Measurements from ENCODE around the gene PRPH. TPM values are rescaled to one million over a fixed set of nuclear protein-coding genes. Genes with fewer than 3 reads are reported as not detected.
"Not testable (repeated sequence)": the region's sequence is repeated elsewhere in the genome, so short reads cannot be mapped to it uniquely, and the experiment has no call there.

PRPH gene
- total RNA-seq, 2 experiments from 2014 or later: not detected

DNA sequence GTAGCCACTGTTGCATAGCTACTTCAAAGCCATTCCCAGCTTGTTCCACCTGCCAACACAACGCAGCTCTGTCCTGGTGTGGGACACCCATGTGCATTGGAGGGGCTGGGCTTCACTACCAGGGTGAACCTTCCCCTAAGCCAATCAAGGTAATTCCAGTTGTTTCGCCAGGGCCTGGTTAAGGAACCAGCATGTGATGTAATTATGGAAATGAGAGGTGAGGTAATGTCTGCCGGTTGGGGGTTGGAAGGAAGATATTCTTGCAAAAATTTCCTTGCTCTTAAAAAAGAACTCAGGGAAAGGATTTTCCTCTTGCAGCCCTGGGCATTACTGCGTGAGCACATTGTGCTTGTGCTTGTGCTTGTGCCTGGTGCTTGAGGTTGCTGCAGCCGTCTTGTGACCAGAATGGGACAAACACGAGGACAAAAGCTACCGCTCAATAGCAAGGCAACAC lies 15.2 kb upstream of the PRPH start:
- Mint-ChIP-seq H3K27ac (no peak overlapping the region), H3K36me3 (ENCODE audit: low read depth) (peaks cover 1% of the 10 kb centered on the region), H3K4me1 (ENCODE audit: low read depth) (no peaks in the 10 kb centered on the region), H3K27me3 (ENCODE audit: low read depth) (peaks cover 6% of the 10 kb centered on the region), H3K9me3 (ENCODE audit: insufficient read depth) (no peaks in the 10 kb centered on the region), H3K4me3 (no peak overlapping the region)
- CTCF ChIA-PET: interaction anchor here (0.8 to 2.0 kb wide), 5 partner anchors 9 to 77 kb away, joined by 3 to 6 read pairs (median 4); no protein-coding TSS in a partner anchor
- DNase-seq (no peak), ATAC-seq (no peak)
- POLR2A ChIA-PET: no interaction called here

DNA sequence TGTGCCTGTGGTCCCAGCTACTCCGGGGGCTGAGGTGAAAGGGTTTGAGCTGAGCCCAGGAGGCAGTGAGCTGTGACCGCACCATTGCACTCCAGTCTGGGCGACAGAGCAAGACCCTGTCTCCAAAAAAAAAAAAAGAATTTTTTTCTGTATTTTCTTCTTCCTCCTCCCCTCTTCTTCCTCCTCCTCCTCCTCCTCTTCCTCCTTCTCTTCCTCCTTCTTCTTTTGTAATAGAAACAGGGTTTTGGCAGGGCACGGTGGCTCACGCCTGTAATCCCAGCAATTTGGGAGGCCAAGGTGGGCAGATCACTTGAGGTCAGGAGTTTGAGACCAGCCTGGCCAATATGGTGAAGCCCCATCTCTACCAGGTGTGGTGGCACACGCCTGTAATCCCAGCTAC lies 14.4 kb upstream of the PRPH start:
- H3K9me3 Mint-ChIP-seq (ENCODE audit: insufficient read depth); H3K4me3 Mint-ChIP-seq; H3K27ac Mint-ChIP-seq; DNase-seq; H3K27me3 Mint-ChIP-seq (ENCODE audit: low read depth); POLR2A ChIA-PET; H3K4me1 Mint-ChIP-seq (ENCODE audit: low read depth); H3K36me3 Mint-ChIP-seq (ENCODE audit: low read depth); ATAC-seq: not testable (repeated sequence)
- CTCF ChIA-PET: interaction anchor here (2.0 kb wide), 1 partner anchor 17 kb away, joined by 6 read pairs; no protein-coding TSS in a partner anchor

DNA sequence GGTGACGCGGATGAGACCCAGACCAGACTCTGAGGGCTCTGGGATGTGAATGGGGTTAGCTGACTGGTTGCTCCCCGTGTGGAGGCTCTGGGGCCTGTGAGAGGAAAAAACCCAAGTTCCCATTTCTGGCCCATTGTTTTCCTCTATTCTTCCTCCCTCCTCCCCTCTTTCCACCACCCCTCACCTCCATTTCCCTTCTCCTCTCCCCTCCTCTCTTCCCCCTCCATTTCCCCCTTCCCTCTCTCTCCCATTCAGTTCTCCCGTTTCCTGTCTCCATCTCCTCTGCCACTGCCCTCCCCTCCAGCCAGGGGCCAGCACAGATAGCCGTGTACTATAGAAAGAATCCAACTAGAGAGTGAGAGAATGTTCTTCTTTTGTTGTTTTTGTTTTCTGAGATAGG lies 12.6 kb upstream of the PRPH start:
- Mint-ChIP-seq H3K36me3 (ENCODE audit: low read depth) (no peaks in the 10 kb centered on the region), H3K4me1 (ENCODE audit: low read depth) (no peaks in the 10 kb centered on the region), H3K27me3 (ENCODE audit: low read depth) (peaks cover 16% of the 10 kb centered on the region), H3K4me3 (no peak overlapping the region), H3K27ac (no peak overlapping the region), H3K9me3 (ENCODE audit: insufficient read depth) (no peaks in the 10 kb centered on the region)
- DNase-seq (no peak), ATAC-seq (no peak)
- POLR2A ChIA-PET: interaction anchor here (1.0 kb wide), 1 partner anchor 141 kb away, joined by 3 read pairs; no protein-coding TSS in a partner anchor
- CTCF ChIA-PET: interaction anchor here (1.4 to 1.5 kb wide), 2 partner anchors 13 to 65 kb away, joined by 3 to 4 read pairs; partner anchors contain the start of gene PRPH

DNA sequence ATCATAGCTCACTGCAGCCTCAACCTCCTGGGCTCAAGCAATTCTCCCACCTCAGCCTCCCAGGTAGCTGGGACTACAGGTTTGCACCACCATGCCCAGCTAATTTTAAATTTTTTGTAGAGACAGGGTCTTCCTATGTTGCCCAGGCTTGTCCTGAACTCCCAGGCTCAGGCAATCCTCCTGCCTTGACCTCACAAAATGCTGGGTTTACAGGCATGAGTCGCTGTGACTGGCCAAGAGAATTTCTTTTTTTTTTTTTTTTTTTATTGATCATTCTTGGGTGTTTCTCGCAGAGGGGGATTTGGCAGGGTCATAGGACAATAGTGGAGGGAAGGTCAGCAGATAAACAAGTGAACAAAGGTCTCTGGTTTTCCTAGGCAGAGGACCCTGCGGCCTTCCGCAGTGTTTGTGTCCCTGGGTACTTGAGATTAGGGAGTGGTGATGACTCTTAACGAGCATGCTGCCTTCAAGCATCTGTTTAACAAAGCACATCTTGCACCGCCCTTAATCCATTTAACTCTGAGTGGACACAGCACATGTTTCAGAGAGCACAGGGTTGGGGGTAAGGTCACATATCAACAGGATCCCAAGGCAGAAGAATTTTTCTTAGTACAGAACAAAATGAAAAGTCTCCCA lies 12.1 kb upstream of the PRPH start:
- peaks cover 17% of the 10 kb centered on the region for H3K27me3 Mint-ChIP-seq (ENCODE audit: low read depth)
- not testable (repeated sequence) for H3K36me3 Mint-ChIP-seq (ENCODE audit: low read depth); H3K9me3 Mint-ChIP-seq (ENCODE audit: insufficient read depth); H3K27ac Mint-ChIP-seq; ATAC-seq; H3K4me1 Mint-ChIP-seq (ENCODE audit: low read depth); H3K4me3 Mint-ChIP-seq; DNase-seq
- POLR2A ChIA-PET: interaction anchor here (1.0 kb wide), 1 partner anchor 142 kb away, joined by 3 read pairs; no protein-coding TSS in a partner anchor
- CTCF ChIA-PET: interaction anchor here (1.5 kb wide), 1 partner anchor 65 kb away, joined by 4 read pairs; no protein-coding TSS in a partner anchor

DNA sequence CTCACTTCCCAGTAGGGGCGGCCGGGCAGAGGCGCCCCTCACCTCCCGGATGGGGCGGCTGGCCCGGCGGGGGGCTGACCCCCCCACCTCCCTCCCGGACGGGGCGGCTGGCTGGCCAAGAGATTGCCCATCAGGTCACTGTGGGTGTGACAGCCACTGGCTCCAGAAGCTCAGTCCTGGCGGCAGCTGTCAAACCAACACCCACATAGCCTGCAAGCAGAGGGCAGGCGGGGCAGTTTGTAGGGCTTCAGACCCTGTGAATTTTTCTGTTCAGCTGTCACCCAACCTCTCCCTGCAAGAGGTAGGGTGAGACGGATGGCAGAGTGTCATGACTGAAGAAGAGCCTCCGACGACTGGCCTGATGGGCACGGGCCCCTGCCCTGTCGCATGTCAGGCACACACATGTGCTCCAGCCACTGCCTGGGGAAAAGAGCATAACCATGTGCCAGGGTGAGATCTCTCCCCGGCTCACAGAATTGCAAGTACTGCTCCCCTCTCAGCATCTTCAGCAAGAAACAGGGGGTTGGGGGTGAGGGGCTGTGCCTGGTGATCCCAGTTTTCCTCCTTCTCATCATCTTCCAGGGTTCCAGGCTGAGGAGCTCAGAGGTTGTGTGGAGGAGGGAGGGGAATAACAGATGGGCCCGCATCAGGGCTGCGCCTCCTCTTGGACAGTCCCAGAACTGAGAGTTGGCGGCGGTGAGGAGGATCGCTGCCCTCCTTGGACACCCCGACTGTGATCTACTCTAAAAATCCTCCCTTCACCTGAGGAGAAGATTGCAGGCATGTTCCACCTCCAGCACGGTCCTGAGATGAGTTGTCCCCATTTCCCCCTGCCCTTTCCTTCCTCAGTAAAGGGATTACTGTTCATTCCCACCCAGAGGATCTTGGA lies 11.2 kb upstream of the PRPH start:
- ChIA-PET CTCF (interaction anchor here (1.3 to 7.9 kb wide), 5 partner anchors 12 to 75 kb away, joined by 4 to 111 read pairs (median 8); partner anchors contain the start of genes DNAJC22 and PRPH), POLR2A (interaction anchor here (0.9 kb wide), 1 partner anchor 153 kb away, joined by 4 read pairs; no protein-coding TSS in a partner anchor)
- no peak for ATAC-seq
- Mint-ChIP-seq H3K27ac (no peak overlapping the region), H3K9me3 (ENCODE audit: insufficient read depth) (no peaks in the 10 kb centered on the region), H3K4me1 (ENCODE audit: low read depth) (peaks cover 5% of the 10 kb centered on the region), H3K27me3 (ENCODE audit: low read depth) (peaks cover 21% of the 10 kb centered on the region), H3K4me3 (no peak overlapping the region), H3K36me3 (ENCODE audit: low read depth) (no peaks in the 10 kb centered on the region)
- no peak for DNase-seq

DNA sequence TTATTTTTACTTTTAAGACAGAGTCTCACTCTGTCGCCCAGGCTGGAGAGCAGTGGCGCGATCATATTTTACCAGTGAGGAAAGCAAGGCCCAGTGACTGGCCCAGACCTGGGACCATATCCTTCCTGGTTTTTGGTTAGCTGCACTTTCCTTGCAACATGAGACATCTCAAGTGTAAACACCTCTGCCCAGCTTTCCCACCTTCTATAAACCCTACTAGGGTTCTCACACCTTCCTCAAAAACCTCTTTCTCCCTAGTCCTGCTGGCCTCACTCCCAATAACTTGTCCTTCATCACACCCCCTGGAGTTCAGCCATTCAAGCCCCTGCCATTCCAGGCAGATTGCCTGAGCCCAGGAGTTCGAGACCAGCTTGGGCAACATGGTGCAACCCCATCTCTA lies 10.3 kb upstream of the PRPH start:
- H3K4me1 Mint-ChIP-seq (ENCODE audit: low read depth): peaks cover 5% of the 10 kb centered on the region
- POLR2A ChIA-PET: no interaction called here
- no peak overlapping the region for H3K4me3 Mint-ChIP-seq
- no peaks in the 10 kb centered on the region for H3K9me3 Mint-ChIP-seq (ENCODE audit: insufficient read depth)
- ATAC-seq (no peak), DNase-seq (no peak)
- H3K36me3 Mint-ChIP-seq (ENCODE audit: low read depth): no peaks in the 10 kb centered on the region
- no peak overlapping the region for H3K27ac Mint-ChIP-seq
- peaks cover 21% of the 10 kb centered on the region for H3K27me3 Mint-ChIP-seq (ENCODE audit: low read depth)
- CTCF ChIA-PET: interaction anchor here (1.3 to 7.9 kb wide), 5 partner anchors 11 to 74 kb away, joined by 4 to 111 read pairs (median 8); partner anchors contain the start of genes DNAJC22 and PRPH

DNA sequence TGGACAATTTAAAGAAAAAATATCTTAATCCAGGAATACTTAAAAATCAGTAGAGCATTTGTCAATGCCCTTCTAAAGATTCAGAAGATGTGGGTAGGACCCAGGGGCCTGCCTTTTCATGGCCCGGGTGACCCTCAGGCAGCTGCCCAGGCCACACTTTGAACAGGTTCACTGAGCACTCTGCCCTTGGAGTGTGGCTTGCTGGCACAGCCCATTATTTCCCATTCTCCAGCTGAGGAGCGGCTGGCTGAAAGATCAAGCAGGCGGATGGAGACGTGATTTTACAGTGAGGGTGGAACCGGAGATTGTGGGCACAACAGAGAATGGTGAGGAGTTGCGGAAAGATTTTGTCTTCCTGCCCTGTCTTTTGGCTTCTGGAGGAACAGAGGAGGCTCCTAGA lies 7.1 kb upstream of the PRPH start:
- peaks cover 5% of the 10 kb centered on the region for H3K4me1 Mint-ChIP-seq (ENCODE audit: low read depth)
- no peak overlapping the region for H3K4me3 Mint-ChIP-seq
- no peaks in the 10 kb centered on the region for H3K9me3 Mint-ChIP-seq (ENCODE audit: insufficient read depth)
- H3K27me3 Mint-ChIP-seq (ENCODE audit: low read depth): peaks cover 18% of the 10 kb centered on the region
- no peak overlapping the region for H3K27ac Mint-ChIP-seq
- ChIA-PET POLR2A (no interaction called here), CTCF (interaction anchor here (0.9 to 7.9 kb wide), 16 partner anchors 9 to 218 kb away, joined by 3 to 111 read pairs (median 4); partner anchors contain the start of genes C1QL4, DNAJC22 and RHEBL1)
- H3K36me3 Mint-ChIP-seq (ENCODE audit: low read depth): no peaks in the 10 kb centered on the region
- ATAC-seq (no peak), DNase-seq (no peak)

DNA sequence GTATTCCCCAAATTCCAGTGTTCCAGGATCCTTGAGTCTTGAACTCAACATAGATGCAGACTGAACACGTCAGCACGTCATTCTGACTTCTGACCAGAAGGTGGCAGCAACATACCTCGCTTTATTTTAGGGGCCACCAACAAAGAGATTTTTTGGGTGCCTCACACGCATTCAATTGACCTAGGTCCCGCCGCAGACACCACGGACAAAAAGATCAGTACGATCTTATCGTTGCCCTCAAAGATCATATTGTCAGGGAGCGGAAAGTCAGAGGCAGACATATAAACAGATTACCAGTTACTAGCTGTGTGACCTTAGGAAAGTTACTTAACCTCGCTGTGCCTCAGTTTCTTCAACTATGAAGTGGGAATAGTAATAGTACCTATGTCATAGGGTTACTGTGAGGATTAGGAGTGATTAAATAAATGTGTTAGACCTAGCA lies 6.5 kb upstream of the PRPH start:
- DNase-seq: peak; percentile 82
- H3K27ac Mint-ChIP-seq: no peak overlapping the region
- no peaks in the 10 kb centered on the region for H3K36me3 Mint-ChIP-seq (ENCODE audit: low read depth)
- H3K27me3 Mint-ChIP-seq (ENCODE audit: low read depth): peaks cover 18% of the 10 kb centered on the region
- ChIA-PET POLR2A (interaction anchor here (0.9 kb wide), 1 partner anchor 78 kb away, joined by 4 read pairs; no protein-coding TSS in a partner anchor), CTCF (interaction anchor here (0.6 to 7.9 kb wide), 35 partner anchors 9 to 350 kb away, joined by 3 to 111 read pairs (median 4); partner anchors contain the start of genes C1QL4, DNAJC22, RHEBL1 and SPATS2)
- peaks cover 5% of the 10 kb centered on the region for H3K4me1 Mint-ChIP-seq (ENCODE audit: low read depth)
- ATAC-seq: peak; percentile 59
- H3K9me3 Mint-ChIP-seq (ENCODE audit: insufficient read depth): no peaks in the 10 kb centered on the region
- no peak overlapping the region for H3K4me3 Mint-ChIP-seq

DNA sequence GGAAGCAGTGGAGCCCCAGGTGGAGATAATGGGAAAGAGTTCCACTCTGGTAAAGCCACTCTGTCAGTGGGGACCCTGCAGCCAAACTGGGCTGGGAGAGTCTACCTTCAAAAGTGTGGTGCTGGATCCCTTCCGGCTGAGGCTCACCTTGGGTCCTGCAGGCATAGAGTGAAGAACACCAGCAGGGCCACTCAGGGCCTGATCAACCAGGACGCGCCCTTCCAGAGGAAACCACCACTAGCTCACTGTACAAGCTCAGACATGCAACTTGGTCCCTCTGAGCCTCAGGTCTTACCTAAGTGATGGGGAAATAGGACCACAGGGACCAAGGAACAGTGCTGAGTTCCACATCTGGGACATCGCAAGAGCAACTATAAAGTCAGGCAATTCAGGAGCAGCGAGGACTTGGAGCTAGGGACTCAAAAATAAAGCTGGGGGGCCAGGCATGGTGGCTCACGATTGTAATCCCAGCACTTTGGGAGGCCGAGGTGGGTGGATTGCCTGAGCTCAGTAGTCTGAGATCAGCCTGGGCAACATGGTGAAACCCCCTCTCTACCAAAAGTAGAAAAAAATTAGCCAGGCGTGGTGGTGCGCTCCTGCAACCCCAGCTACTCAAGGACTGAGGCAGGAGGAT lies 5.9 kb upstream of the PRPH start:
- no peak overlapping the region for H3K27ac Mint-ChIP-seq
- H3K4me1 Mint-ChIP-seq (ENCODE audit: low read depth): peaks cover 5% of the 10 kb centered on the region
- no peak for DNase-seq
- H3K27me3 Mint-ChIP-seq (ENCODE audit: low read depth): peaks cover 22% of the 10 kb centered on the region
- ChIA-PET POLR2A (interaction anchor here (0.9 kb wide), 1 partner anchor 78 kb away, joined by 4 read pairs; no protein-coding TSS in a partner anchor), CTCF (interaction anchor here (0.5 to 7.9 kb wide), 41 partner anchors 8 to 349 kb away, joined by 3 to 111 read pairs (median 4); partner anchors contain the start of genes C1QL4, DNAJC22, RHEBL1 and SPATS2)
- no peaks in the 10 kb centered on the region for H3K36me3 Mint-ChIP-seq (ENCODE audit: low read depth)
- ATAC-seq: peak; percentile 13
- no peaks in the 10 kb centered on the region for H3K9me3 Mint-ChIP-seq (ENCODE audit: insufficient read depth)
- H3K4me3 Mint-ChIP-seq: no peak overlapping the region

DNA sequence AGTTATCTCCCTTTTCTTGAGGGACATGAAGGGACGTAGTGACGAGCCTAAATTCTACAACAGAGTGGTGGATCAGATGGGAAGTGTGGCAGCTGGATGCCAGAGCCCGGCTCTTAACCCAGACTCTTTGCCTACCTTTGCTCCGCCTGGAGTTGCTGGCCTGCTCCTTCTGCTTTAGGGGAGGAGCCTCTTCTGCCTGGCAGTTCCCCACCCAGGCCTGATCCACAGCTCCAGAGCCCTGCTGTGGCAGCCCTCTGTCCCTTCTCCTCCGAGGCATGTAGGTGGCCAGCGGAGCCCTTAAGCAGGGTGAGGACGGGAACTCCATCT lies 2.3 kb upstream of the PRPH start:
- ATAC-seq (no peak), DNase-seq (no peak)
- Mint-ChIP-seq H3K4me3 (no peak overlapping the region), H3K9me3 (ENCODE audit: insufficient read depth) (no peaks in the 10 kb centered on the region), H3K36me3 (ENCODE audit: low read depth) (no peaks in the 10 kb centered on the region), H3K4me1 (ENCODE audit: low read depth) (peaks cover 21% of the 10 kb centered on the region), H3K27ac (no peak overlapping the region), H3K27me3 (ENCODE audit: low read depth) (peaks cover 45% of the 10 kb centered on the region)
- CTCF ChIA-PET: interaction anchor here (1.0 to 9.1 kb wide), 7 partner anchors 10 to 65 kb away, joined by 3 to 67 read pairs (median 9); partner anchors contain the start of genes DNAJC22 and TROAP
- POLR2A ChIA-PET: interaction anchor here (1.1 to 1.2 kb wide), 2 partner anchors 27 to 30 kb away, joined by 3 read pairs; partner anchors contain the start of gene TROAP
